ENCODE measurements around the gene FADS2. TPM values are rescaled to one million over a fixed set of nuclear protein-coding genes. Genes with fewer than 3 reads are reported as not detected.
A peak's percentile ranks its signal among the peaks of the same experiment; 100 is the strongest.

FADS2 gene
- total and polyA plus RNA-seq, 2 of the 13 experiments (the other 11 are each of a cell fraction or from before 2014, with no cell fraction given), result 90.1 to 124 TPM

GRCh38 chr11:61904539-61905048 is 76.5 kb downstream of the FADS2 start (continued):
- TF ChIP-seq HIC2 (CRISPR knock-in tag; IDR thresholded peaks at IDR 0.05; ENCODE audit: low read depth), result peak; percentile 86
- TF ChIP-seq PAF1 (CRISPR knock-in tag; IDR thresholded peaks at IDR 0.05), result no peak
- TF ChIP-seq CC2D1A (CRISPR knock-in tag; IDR thresholded peaks at IDR 0.05), result no peak
- TF ChIP-seq ZNF678 (CRISPR knock-in tag; IDR thresholded peaks at IDR 0.05), result peak; percentile 40; the same call in 1 of the 2 replicates
- TF ChIP-seq, protein P1, sequence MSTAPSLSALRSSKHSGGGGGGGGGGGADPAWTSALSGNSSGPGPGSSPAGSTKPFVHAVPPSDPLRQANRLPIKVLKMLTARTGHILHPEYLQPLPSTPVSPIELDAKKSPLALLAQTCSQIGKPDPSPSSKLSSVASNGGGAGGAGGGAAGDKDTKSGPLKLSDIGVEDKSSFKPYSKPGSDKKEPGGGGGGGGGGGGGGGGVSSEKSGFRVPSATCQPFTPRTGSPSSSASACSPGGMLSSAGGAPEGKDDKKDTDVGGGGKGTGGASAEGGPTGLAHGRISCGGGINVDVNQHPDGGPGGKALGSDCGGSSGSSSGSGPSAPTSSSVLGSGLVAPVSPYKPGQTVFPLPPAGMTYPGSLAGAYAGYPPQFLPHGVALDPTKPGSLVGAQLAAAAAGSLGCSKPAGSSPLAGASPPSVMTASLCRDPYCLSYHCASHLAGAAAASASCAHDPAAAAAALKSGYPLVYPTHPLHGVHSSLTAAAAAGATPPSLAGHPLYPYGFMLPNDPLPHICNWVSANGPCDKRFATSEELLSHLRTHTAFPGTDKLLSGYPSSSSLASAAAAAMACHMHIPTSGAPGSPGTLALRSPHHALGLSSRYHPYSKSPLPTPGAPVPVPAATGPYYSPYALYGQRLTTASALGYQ (CRISPR knock-in tag; IDR thresholded peaks at IDR 0.05), result no peak; the same call in 1 of the 2 replicates
- TF ChIP-seq, protein P2, sequence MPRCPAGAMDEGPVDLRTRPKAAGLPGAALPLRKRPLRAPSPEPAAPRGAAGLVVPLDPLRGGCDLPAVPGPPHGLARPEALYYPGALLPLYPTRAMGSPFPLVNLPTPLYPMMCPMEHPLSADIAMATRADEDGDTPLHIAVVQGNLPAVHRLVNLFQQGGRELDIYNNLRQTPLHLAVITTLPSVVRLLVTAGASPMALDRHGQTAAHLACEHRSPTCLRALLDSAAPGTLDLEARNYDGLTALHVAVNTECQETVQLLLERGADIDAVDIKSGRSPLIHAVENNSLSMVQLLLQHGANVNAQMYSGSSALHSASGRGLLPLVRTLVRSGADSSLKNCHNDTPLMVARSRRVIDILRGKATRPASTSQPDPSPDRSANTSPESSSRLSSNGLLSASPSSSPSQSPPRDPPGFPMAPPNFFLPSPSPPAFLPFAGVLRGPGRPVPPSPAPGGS (CRISPR knock-in tag; IDR thresholded peaks at IDR 0.05), result peak; percentile 66; the same call in 1 of the 2 replicates
- TF ChIP-seq ZNF18 (CRISPR knock-in tag; IDR thresholded peaks at IDR 0.05; ENCODE audit: insufficient replicate concordance), result no peak
- TF ChIP-seq KDM3A (CRISPR knock-in tag; IDR thresholded peaks at IDR 0.05; ENCODE audit: low read depth), result no peak
- no peak for TF ChIP-seq CREM (IDR thresholded peaks at IDR 0.05)
- no peak for TF ChIP-seq CREM (CRISPR knock-in tag; IDR thresholded peaks at IDR 0.05)
- TF ChIP-seq HDAC6 (IDR thresholded peaks at IDR 0.05; ENCODE audit: low read depth, low read length), result no peak
- TF ChIP-seq RARG (CRISPR knock-in tag; IDR thresholded peaks at IDR 0.05; ENCODE audit: low read depth), result no peak
- TF ChIP-seq ZNF749 (CRISPR knock-in tag; IDR thresholded peaks at IDR 0.05; ENCODE audit: borderline replicate concordance), result no peak
- TF ChIP-seq FLYWCH1 (CRISPR knock-in tag; IDR thresholded peaks at IDR 0.05), result no peak
- TF ChIP-seq ADNP (CRISPR knock-in tag; IDR thresholded peaks at IDR 0.05), result no peak
- TF ChIP-seq NFE2L1 (CRISPR knock-in tag; IDR thresholded peaks at IDR 0.05; ENCODE audit: borderline replicate concordance), result no peak
- no peak for TF ChIP-seq DNMT3B (CRISPR knock-in tag; conservative IDR thresholded peaks at IDR 0.05)
- TF ChIP-seq ZNF546 (CRISPR knock-in tag; conservative IDR thresholded peaks at IDR 0.05), result no peak
- no peak for TF ChIP-seq ATF2 (CRISPR knock-in tag; IDR thresholded peaks at IDR 0.05)
- TF ChIP-seq ZNF574 (CRISPR knock-in tag; IDR thresholded peaks at IDR 0.05), result peak; percentile 25; the same call in 1 of the 2 replicates

Measured in HepG2 (cell line).